Measurements from ENCODE around the gene ZNF746.

DNA sequence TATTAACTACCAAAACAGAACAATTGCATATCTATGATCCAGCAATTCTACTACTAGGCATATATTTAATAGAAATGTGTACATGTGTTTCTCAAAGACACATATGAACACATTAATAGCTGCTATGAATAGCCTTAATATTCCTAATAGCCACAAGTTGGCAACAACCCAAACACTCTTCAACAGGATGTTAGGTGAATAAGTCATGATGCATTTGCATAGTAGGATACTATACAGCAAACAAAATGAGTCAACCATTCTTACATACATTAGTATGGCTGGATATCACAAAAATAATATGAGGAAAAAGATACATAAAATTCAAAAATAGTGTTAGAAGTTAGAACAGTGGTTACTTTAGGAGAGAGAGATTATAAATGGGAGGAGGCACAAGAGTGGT is 26.8 kb upstream of the ZNF746 start:
- TF ChIP-seq POLR2A (IDR thresholded peaks at IDR 0.05) = no peak
- TF ChIP-seq, protein P1, sequence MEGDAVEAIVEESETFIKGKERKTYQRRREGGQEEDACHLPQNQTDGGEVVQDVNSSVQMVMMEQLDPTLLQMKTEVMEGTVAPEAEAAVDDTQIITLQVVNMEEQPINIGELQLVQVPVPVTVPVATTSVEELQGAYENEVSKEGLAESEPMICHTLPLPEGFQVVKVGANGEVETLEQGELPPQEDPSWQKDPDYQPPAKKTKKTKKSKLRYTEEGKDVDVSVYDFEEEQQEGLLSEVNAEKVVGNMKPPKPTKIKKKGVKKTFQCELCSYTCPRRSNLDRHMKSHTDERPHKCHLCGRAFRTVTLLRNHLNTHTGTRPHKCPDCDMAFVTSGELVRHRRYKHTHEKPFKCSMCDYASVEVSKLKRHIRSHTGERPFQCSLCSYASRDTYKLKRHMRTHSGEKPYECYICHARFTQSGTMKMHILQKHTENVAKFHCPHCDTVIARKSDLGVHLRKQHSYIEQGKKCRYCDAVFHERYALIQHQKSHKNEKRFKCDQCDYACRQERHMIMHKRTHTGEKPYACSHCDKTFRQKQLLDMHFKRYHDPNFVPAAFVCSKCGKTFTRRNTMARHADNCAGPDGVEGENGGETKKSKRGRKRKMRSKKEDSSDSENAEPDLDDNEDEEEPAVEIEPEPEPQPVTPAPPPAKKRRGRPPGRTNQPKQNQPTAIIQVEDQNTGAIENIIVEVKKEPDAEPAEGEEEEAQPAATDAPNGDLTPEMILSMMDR (IDR thresholded peaks at IDR 0.05) = no peak
